Measurements from ENCODE around the gene PHYH.
"Not testable (repeated sequence)": the region's sequence is repeated elsewhere in the genome, so short reads cannot be mapped to it uniquely, and the experiment has no call there.

The PHYH gene

DNA sequence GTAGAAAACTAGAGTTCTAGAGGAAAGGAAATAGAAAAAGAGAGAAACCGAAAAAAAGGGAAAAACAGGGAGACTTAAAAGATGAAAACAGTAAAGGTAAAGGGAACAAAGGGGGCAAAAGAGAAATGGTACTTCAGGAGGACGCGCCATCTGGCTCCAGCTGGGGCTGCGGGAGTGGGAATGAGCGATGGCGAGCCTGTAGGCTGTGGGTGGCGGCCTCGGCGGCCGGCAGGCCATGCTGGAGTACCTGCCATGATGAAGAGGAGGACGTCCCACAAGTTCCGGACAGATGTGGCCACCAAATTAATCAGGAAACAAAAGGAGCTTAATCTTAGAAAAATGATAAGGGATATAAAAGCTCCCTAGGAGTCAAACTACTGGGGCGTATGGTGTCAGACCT is 21.7 kb upstream of the PHYH start:
- no peak for DNase-seq (ENCODE audit: low spot score)

DNA sequence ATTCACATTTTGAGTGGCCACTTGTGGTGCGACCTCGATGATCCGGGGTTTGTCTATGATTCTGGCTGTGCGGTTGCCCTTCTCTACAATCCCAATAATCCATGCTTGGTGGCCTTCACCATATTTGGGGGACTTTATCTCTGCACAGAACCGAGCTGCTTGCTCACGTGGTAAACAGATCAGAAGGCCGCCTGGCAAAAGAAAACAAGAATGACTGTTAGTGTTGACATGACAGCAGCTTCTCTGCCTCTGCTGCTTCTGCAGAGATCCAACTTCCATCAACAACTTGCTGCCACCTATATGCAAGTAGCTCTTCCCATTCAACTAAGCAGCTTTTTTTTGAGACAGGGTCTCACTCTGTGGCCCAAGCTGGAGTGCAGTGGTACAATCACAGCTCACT is 19.3 kb upstream of the PHYH start:
- no peak for DNase-seq (ENCODE audit: low spot score)

GRCh38 chr10:13317474-13317873 is 17.6 kb upstream of the PHYH start:
- DNase-seq (ENCODE audit: low spot score) = no peak

GRCh38 chr10:13316635-13317311 is 16.9 kb upstream of the PHYH start:
- DNase-seq (ENCODE audit: low spot score) = no peak

- no peak for DNase-seq (ENCODE audit: low spot score)
These were observed 15.5 kb upstream of the PHYH start for GRCh38 chr10:13315361-13315760.

GRCh38 chr10:13311177-13311575 is 11.3 kb upstream of the PHYH start:
- no peak for DNase-seq (ENCODE audit: low spot score)

- DNase-seq (ENCODE audit: low spot score) = no peak
These were observed 10.8 kb upstream of the PHYH start for GRCh38 chr10:13310518-13311176.

DNA sequence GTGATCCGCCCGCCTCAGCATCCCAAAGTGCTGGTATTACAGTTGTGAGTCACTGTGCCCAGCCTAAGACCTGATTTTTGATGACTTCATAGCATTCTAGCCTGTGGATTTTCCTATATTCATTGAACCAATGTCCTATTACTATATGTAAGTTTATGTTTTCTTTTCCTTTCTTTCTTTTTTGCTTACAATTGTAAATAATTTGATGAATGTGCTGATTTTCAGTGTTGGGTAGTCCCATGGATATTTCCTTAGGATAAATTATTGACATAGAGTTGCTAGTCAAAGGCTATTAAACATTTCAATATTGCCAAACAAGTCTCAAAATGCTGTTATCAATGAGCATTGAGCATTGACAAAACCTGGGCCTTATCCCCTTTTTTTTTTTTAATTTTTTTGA is 9.9 kb upstream of the PHYH start:
- no peak for DNase-seq (ENCODE audit: low spot score)

GRCh38 chr10:13308096-13308495 is 8.2 kb upstream of the PHYH start:
- DNase-seq (ENCODE audit: low spot score) = no peak

GRCh38 chr10:13306103-13306502 is 6.2 kb upstream of the PHYH start:
- DNase-seq (ENCODE audit: low spot score) = no peak

- no peak for DNase-seq (ENCODE audit: low spot score)
These were observed 3.1 kb upstream of the PHYH start for GRCh38 chr10:13302821-13303555.

- DNase-seq (ENCODE audit: low spot score) = no peak
These were observed 972 bp downstream of the PHYH start for GRCh38 chr10:13298748-13299436.

GRCh38 chr10:13296476-13296875 is 3.4 kb downstream of the PHYH start:
- no peak for DNase-seq (ENCODE audit: low spot score)

DNA sequence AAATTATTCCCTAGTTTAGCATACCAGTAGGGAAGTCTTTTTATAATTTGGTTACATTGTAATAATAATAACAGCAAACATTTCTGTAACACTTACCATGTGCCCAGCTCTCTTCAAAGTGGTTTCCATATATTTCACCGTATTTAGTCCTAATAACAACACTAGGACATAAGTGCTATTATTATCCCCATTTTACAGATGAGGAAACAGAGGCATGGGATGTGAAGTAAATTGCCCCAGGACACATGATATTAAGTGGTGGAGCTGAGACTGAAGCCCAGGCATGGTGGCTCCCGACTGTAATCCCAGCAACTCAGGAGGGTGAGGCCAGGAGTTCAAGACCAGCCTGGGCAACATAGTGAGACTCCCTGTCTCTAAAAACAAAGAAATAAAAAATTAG is 5.1 kb downstream of the PHYH start:
- DNase-seq (ENCODE audit: low spot score) = no peak

- DNase-seq (ENCODE audit: low spot score) = no peak
These were observed 7.8 kb downstream of the PHYH start for GRCh38 chr10:13291821-13292773.

DNA sequence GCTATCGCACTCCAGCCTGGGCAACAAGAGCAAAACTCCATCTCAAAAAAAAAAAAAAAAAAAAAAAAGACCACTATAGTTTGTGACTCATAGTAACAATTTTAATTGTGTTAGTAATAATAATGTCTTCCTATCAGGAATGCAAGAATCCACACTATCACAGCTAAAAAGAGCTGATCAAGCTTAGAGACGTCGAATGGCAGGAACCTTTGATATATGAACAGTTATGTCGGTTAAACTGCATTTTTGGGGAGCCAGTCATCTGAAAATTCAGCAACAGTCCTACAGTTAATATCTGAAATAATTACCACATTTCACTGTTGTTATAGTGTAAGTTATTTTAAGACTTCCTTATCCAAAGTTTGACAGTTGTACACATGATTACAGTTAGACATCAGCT is 8.8 kb downstream of the PHYH start:
- no peak for DNase-seq (ENCODE audit: low spot score)

GRCh38 chr10:13284050-13284449 is 15.8 kb downstream of the PHYH start:
- DNase-seq (ENCODE audit: low spot score) = no peak

DNA sequence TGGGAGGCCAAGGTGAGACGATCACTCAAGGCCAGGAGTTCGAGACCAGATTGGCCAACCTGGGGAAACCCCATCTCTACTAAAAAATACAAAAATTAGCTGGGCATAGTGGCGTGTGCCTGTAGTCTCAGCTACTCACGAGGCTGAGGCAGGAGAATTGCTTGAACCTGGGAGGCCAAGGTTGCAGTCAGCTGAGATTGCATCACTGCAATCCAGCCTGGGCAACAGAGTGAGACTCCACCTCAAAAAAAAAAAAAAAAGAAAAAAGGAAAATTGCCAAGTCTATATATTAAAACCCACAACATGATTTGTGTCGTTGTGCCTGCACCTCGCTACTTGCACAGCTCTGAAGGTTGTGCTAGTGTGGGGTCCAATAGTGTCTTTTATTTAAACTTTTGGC is 17.5 kb downstream of the PHYH start:
- not testable (repeated sequence) for DNase-seq (ENCODE audit: low spot score)

- DNase-seq (ENCODE audit: low spot score) = no peak
These were observed 23.0 kb downstream of the PHYH start for GRCh38 chr10:13276749-13277365.

DNA sequence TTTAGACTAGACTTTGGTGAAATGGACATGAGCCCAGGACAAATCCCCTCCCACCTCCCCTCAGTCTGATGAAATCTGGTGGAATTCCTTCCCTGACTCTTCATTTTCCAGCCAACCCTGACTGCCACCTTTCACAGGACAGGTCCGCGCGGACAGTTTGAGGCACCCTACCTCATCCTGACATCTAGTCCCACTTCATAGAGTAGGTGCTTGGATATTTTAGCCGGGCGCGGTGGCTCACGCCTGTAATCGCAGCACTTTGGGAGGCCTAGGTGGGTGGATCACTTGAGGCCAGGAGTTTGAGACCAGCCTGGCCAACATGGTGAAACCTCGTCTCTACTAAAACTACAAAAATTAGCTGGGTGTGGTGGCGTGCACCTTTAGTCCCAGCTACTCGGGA is 23.7 kb downstream of the PHYH start:
- DNase-seq (ENCODE audit: low spot score) = not testable (repeated sequence)

DNA sequence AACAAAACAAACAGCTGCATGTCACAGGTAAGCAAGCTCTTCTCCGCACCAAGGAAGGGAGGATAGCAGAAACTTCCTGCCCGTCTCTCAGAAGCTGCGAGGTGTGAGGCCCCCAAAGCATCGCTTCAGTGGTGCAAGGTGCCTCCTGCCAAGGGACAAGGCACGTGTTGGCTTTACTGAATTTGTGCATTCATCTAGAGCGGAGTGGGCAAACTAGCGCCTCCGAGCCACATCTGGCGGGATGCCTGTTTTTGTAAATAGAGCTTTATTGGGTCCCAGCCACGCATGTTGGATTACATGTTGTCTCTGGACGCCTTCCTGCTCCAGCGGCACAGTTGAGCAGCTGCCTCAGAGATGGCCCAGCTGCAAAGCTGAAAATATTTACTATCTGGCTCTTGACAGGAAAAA is 27.7 kb downstream of the PHYH start:
- DNase-seq (ENCODE audit: low spot score) = no peak

Measured in hematopoietic multipotent progenitor cell treated with erythropoietin and hydrocortisone succinate and interleukin-3 and kit ligand, for 17 days (in vitro differentiated cells).